Ishikawa (cell line): ENCODE results near the gene DNAJB4.

Experiments
- CEBPB ChIP-seq: IDR thresholded peaks from 2 replicates; pipeline ENCODE4 v1.6.1; 2012
- CREB1 ChIP-seq: IDR thresholded peaks from 2 replicates; pipeline ENCODE4 v1.6.1; 2012; ENCODE audit warnings: low read depth
- EGR1 ChIP-seq: IDR thresholded peaks from 2 replicates; pipeline ENCODE4 v1.6.1; 2012
- EP300 ChIP-seq: IDR thresholded peaks from 2 replicates; pipeline ENCODE4 v1.6.1; 2012; ENCODE audit warnings: borderline replicate concordance
- FOXM1 ChIP-seq: IDR thresholded peaks from 2 replicates; pipeline ENCODE4 v1.6.1; 2012; ENCODE audit warnings: low read depth, borderline replicate concordance
- NFIC ChIP-seq: IDR thresholded peaks from 2 replicates; pipeline ENCODE4 v1.6.1; 2012
- RAD21 ChIP-seq: IDR thresholded peaks from 2 replicates; pipeline ENCODE4 v1.6.1; 2012; ENCODE audit warnings: low read depth
- REST ChIP-seq: IDR thresholded peaks from 2 replicates; pipeline ENCODE4 v1.6.1; 2012; ENCODE audit warnings: low read depth, mild to moderate bottlenecking
- TAF1 ChIP-seq: IDR thresholded peaks from 2 replicates; pipeline ENCODE4 v1.6.1; 2012; ENCODE audit warnings: low read depth, mild to moderate bottlenecking
- TCF12 ChIP-seq: IDR thresholded peaks from 2 replicates; pipeline ENCODE4 v1.6.1; 2012; ENCODE audit warnings: low read depth
- TEAD4 ChIP-seq: IDR thresholded peaks from 2 replicates; pipeline ENCODE4 v1.6.1; 2012
- YY1 ChIP-seq: IDR thresholded peaks from 2 replicates; pipeline ENCODE4 v1.6.1; 2012; ENCODE audit warnings: low read depth
- ZBTB7A ChIP-seq: IDR thresholded peaks from 2 replicates; pipeline ENCODE4 v1.6.1; 2012; ENCODE audit warnings: low read depth
- TF ChIP-seq, protein P1 (sequence below): IDR thresholded peaks from 2 replicates; pipeline ENCODE4 v1.6.1; 2012
- TF ChIP-seq, protein P2 (sequence below): IDR thresholded peaks from 2 replicates; pipeline ENCODE4 v1.6.1; 2012

DNAJB4 gene

DNA sequence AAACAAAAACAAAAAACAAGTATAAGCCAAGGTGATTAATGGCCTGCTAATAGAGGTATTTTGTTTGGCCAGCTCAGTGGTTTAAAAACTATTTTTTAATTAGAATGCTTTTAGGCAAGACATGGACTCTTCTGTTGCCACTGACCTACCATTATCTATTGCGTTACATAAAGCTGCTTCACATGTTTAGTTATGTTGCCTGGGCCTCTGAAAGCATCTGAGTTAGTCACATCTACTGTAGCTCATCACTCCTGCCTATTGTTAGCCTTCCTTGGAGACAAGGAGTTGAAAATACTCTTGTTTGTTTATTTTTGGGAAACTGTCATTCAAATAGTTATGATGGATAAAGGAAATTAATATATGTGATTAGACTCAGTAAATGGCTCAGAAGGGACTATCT is 14.3 kb downstream of the DNAJB4 start:
- TF ChIP-seq TCF12 (no peak), TAF1 (no peak), NFIC (no peak), ZBTB7A (no peak), FOXM1 (no peak), YY1 (no peak), EGR1 (no peak), EP300 (no peak), CREB1 (no peak), CEBPB (no peak), TEAD4 (no peak), RAD21 (no peak), REST (no peak)
- TF ChIP-seq, protein P1, sequence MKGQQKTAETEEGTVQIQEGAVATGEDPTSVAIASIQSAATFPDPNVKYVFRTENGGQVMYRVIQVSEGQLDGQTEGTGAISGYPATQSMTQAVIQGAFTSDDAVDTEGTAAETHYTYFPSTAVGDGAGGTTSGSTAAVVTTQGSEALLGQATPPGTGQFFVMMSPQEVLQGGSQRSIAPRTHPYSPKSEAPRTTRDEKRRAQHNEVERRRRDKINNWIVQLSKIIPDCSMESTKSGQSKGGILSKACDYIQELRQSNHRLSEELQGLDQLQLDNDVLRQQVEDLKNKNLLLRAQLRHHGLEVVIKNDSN: no peak
- TF ChIP-seq, protein P2, sequence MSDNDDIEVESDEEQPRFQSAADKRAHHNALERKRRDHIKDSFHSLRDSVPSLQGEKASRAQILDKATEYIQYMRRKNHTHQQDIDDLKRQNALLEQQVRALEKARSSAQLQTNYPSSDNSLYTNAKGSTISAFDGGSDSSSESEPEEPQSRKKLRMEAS: no peak

GRCh38 chr1:78029793-78030192 is 25.1 kb downstream of the DNAJB4 start:
- TF ChIP-seq ZBTB7A (no peak), TAF1 (no peak), REST (no peak), NFIC (no peak), FOXM1 (no peak), CREB1 (no peak), CEBPB (no peak), EP300 (no peak), EGR1 (no peak), RAD21 (no peak), TEAD4 (no peak), TCF12 (no peak), YY1 (no peak)
- TF ChIP-seq, protein P2: no peak
- TF ChIP-seq, protein P1: no peak

DNA sequence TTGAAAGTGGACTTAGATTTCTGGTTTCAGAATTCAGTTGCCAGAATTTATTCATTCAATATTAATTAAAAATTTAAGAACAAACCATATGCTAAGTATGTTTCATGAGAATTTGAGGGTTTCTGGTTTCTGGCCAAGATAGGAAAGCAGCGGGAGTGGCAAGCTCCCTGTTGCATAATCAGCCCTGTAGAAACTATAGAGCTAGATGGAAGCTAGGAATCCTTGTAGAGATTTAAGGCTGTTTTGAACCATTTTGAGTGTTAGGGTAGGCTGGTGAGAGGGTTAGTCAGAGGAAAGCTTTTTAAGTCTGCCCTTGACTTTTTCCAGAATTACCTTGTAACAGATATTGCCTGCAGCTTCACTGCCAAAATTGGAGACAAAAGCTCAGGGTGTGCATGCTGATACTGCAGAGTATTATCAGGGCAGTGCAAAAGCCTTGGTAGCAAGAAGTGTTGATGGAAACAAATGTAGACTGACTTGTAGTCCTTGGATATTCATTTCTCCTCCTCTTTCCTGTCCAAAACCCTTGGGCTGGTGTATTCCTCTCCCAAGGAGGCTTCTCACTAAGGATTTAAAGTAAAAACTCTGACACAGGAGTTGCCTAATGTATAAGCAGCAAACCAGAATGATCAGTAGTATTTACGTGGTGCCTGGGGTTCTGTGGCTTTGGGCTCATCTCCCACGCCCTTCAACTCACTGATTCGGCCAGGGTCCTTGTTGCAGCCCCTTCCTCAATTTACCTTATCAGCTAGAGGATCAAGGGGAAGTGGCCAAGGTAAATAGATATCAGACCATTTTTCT is 28.5 kb downstream of the DNAJB4 start:
- TF ChIP-seq CEBPB: peak; percentile 84
- no peak for TF ChIP-seq YY1

DNA sequence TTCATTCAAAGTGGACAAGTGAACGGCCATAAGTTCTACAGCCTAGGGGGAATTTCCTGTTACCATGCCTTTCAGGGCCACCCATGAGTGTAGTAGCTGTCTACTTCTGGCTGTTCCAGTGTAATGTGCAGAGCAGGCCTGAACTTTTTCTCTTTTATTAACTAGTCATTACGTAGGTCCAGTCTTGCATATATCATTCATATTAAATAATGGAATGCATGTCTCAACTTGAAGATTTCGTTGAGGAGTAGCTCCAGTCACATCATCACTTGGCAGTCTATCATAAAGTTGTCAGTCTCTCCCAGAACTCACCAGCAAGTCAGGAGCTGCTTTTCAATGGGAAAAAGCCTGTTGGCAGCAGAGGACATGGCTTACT is 29.0 kb downstream of the DNAJB4 start:
- TF ChIP-seq TAF1 (no peak), YY1 (no peak), FOXM1 (no peak), RAD21 (no peak), NFIC (no peak), CREB1 (no peak), EP300 (no peak), REST (no peak), ZBTB7A (no peak), TEAD4 (no peak), CEBPB (no peak), EGR1 (no peak), TCF12 (no peak)
- TF ChIP-seq, protein P1: no peak
- TF ChIP-seq, protein P2: no peak
